SK-N-SH (cell line): ENCODE data around the gene IL2RA. TPM values are rescaled to one million over a fixed set of nuclear protein-coding genes. Genes with fewer than 3 reads are reported as not detected.

Experiments used
- CTCF ChIA-PET: fragments of 300-600, 350-600 bp; formaldehyde crosslinking; extraction: SDS; loops from one replicate; lab custom pipeline; 2021; lab: Yijun Ruan, JAX
- POLR2A ChIA-PET: fragments of 350-600 bp; sonication (Branson Sonifier 250); formaldehyde crosslinking; extraction: SDS; loops from one replicate; lab custom pipeline; 2020; ENCODE audit warnings: antibody characterized with exemption, inconsistent platforms; lab: Yijun Ruan, JAX
- DNase-seq: peaks from one replicate; pipeline ENCODE4 v3.0.0; 2012
- H2AFZ ChIP-seq: fragments of 200-600 bp; sonication (generic); 2 replicates; pipeline ENCODE4 v1.8.1; 2016; ENCODE audit warnings: antibody characterized with exemption, mild to moderate bottlenecking, low read depth
- H3F3A ChIP-seq: fragments of 200-600 bp; sonication (generic); replicated peaks from 2 replicates; pipeline ENCODE3; 2016; ENCODE audit warnings: antibody characterized with exemption, mild to moderate bottlenecking; ENCODE audit not compliant: insufficient read depth
- H3K27ac ChIP-seq, 2 experiments: fragments of 200-500 bp in 1 of 2; fragments of 200-600 bp in 1 of 2; sonication (Bioruptor generic) in 1 of 2; sonication (generic), shearing (Covaris generic) in 1 of 2; 2 replicates each; pipeline versions ENCODE4 v1.5.1 to v1.6.1; 2014 to 2016; ENCODE audit warnings: low read depth in 2 of 2, inconsistent platforms in 1 of 2, low read length in 1 of 2, mild to moderate bottlenecking in 1 of 2, mixed read lengths in 1 of 2
- H3K27me3 ChIP-seq: fragments of 200-600 bp; sonication (generic), shearing (Covaris generic); 2 replicates; pipeline ENCODE4 v1.6.1; 2016; ENCODE audit warnings: mixed run types; ENCODE audit not compliant: insufficient read depth
- H3K36me3 ChIP-seq, 2 experiments: fragments of 200-500 bp in 1 of 2; fragments of 200-600 bp in 1 of 2; sonication (Bioruptor generic) in 1 of 2; sonication (generic) in 1 of 2; replicated peaks in 1 of 2; 2 replicates each; pipeline versions ENCODE3 to v1.5.1; 2014 to 2016; ENCODE audit warnings: low read length in 1 of 2, mild to moderate bottlenecking in 1 of 2; ENCODE audit not compliant: insufficient read depth in 2 of 2, control insufficient read depth in 1 of 2
- H3K4me1 ChIP-seq, 2 experiments: fragments of 200-500 bp in 1 of 2; fragments of 200-600 bp in 1 of 2; sonication (Bioruptor generic) in 1 of 2; sonication (generic), shearing (Covaris generic) in 1 of 2; 2 replicates each; pipeline versions ENCODE4 v1.5.1 to v1.6.1; 2014 to 2016; ENCODE audit warnings: low read depth in 1 of 2, low read length in 1 of 2, mixed run types in 1 of 2; ENCODE audit not compliant: insufficient read depth in 2 of 2, control insufficient read depth in 1 of 2
- H3K4me2 ChIP-seq: fragments of 200-600 bp; sonication (generic), shearing (Covaris generic); 2 replicates; pipeline ENCODE4 v1.6.1; 2017; ENCODE audit warnings: mixed run types
- H3K4me3 ChIP-seq, 2 experiments: fragments of 200-500 bp in 1 of 2; fragments of 200-600 bp in 1 of 2; sonication (Bioruptor generic) in 1 of 2; sonication (generic), shearing (Covaris generic) in 1 of 2; 2 replicates each; pipeline versions ENCODE4 v1.5.1 to v1.8.1; 2014 to 2016; ENCODE audit warnings: low read depth in 2 of 2, inconsistent platforms in 1 of 2, low read length in 1 of 2, mild to moderate bottlenecking in 1 of 2, mixed read lengths in 1 of 2, moderate library complexity in 1 of 2
- H3K79me2 ChIP-seq: fragments of 200-600 bp; sonication (generic); 2 replicates; pipeline ENCODE4 v1.8.1; 2017; ENCODE audit warnings: mild to moderate bottlenecking; ENCODE audit not compliant: insufficient read depth
- H3K9ac ChIP-seq: fragments of 200-600 bp; sonication (generic); 2 replicates; pipeline ENCODE4 v1.6.1; 2017; ENCODE audit warnings: mixed run types
- H3K9me2 ChIP-seq: fragments of 200-600 bp; sonication (generic); 2 replicates; pipeline ENCODE4 v1.6.1; 2017; ENCODE audit warnings: mixed run types
- H3K9me3 ChIP-seq: fragments of 200-600 bp; sonication (generic); 2 replicates; pipeline ENCODE4 v1.6.1; 2017; ENCODE audit warnings: mixed run types, mild to moderate bottlenecking, moderate library complexity
- H4K20me1 ChIP-seq: fragments of 200-600 bp; sonication (generic); 2 replicates; pipeline ENCODE4 v1.6.1; 2017; ENCODE audit warnings: mild to moderate bottlenecking, mixed run types; ENCODE audit not compliant: insufficient read depth
- CHD2 ChIP-seq: fragments of 150-350 bp; IDR thresholded peaks from 2 replicates; pipeline ENCODE4 v1.6.1; 2018; ENCODE audit warnings: low read length; ENCODE audit not compliant: partially characterized antibody
- EP300 ChIP-seq, 2 experiments: IDR thresholded peaks; 2 replicates each; pipeline versions ENCODE4 v1.4.0 to v1.6.1; 2012; ENCODE audit warnings: borderline replicate concordance in 1 of 2, low read depth in 1 of 2, low read length in 1 of 2
- EZH2phosphoT487 ChIP-seq: fragments of 200-600 bp; sonication (generic); IDR thresholded peaks from 2 replicates; pipeline ENCODE4 v1.6.1; 2017; ENCODE audit warnings: low read depth, mixed run types, mild to moderate bottlenecking, antibody characterized with exemption, moderate library complexity, borderline replicate concordance
- FOXM1 ChIP-seq: IDR thresholded peaks from 2 replicates; pipeline ENCODE4 v1.4.0; 2012; ENCODE audit warnings: low read depth, mild to moderate bottlenecking
- GABPA ChIP-seq: IDR thresholded peaks from 2 replicates; pipeline ENCODE4 v1.4.0; 2012; ENCODE audit warnings: low read depth, mild to moderate bottlenecking
- GATA2 ChIP-seq: sonication (generic); formaldehyde crosslinking; IDR thresholded peaks from 2 replicates; pipeline ENCODE4 v1.5.0; 2020; ENCODE audit warnings: mild to moderate bottlenecking, missing genetic modification reagents
- JUND ChIP-seq: IDR thresholded peaks from 2 replicates; pipeline ENCODE4 v1.4.0; 2012
- MEF2A ChIP-seq: IDR thresholded peaks from 2 replicates; pipeline ENCODE4 v1.4.0; 2012; ENCODE audit warnings: low read depth, borderline replicate concordance
- MXI1 ChIP-seq: IDR thresholded peaks from 2 replicates; pipeline ENCODE4 v1.6.1; 2012; ENCODE audit warnings: mild to moderate bottlenecking, low read depth, low read length, improper control_type of control experiment
- NFIC ChIP-seq: IDR thresholded peaks from 2 replicates; pipeline ENCODE4 v1.4.0; 2012; ENCODE audit warnings: borderline replicate concordance
- RAD21 ChIP-seq: IDR thresholded peaks from 2 replicates; pipeline ENCODE4 v1.6.1; 2012; ENCODE audit warnings: mild to moderate bottlenecking, low read length
- RCOR1 ChIP-seq: fragments of 150-350 bp; IDR thresholded peaks from 2 replicates; pipeline ENCODE4 v1.6.1; 2017; ENCODE audit warnings: antibody characterized with exemption, low read length
- SMC3 ChIP-seq: IDR thresholded peaks from 2 replicates; pipeline ENCODE4 v1.6.1; 2012; ENCODE audit warnings: low read depth, low read length, improper control_type of control experiment
- TCF12 ChIP-seq: IDR thresholded peaks from 2 replicates; pipeline ENCODE4 v1.4.0; 2012
- WGBS: methylation state at CpG from one replicate; pipeline ENCODE4 v1.1.6; 2017; ENCODE audit warnings: low lambda C conversion rate; 5-methylcytosine and 5-hydroxymethylcytosine counted together
- polyA plus RNA-seq, 3 experiments: library from polyadenylated mRNA; depleted of rRNA; stranded (reverse); fragments of >200 nt; gene quantifications; 2 replicates each; pipeline ENCODE4 v1.2.3, GENCODE V29; 2012
- TF ChIP-seq, protein P1 (sequence below): IDR thresholded peaks from 2 replicates; pipeline ENCODE4; 2012
- TF ChIP-seq, protein P2 (sequence below): IDR thresholded peaks from 2 replicates; pipeline ENCODE4 v1.4.0; 2012; ENCODE audit warnings: low read depth, borderline replicate concordance
- TF ChIP-seq, protein P3 (sequence below): IDR thresholded peaks from 2 replicates; pipeline ENCODE4 v1.4.0; 2012; ENCODE audit warnings: low read depth, borderline replicate concordance

Gene IL2RA
- polyA plus RNA-seq, 1 of the 3 experiments (the other 2 are of a cell fraction): not detected

DNA sequence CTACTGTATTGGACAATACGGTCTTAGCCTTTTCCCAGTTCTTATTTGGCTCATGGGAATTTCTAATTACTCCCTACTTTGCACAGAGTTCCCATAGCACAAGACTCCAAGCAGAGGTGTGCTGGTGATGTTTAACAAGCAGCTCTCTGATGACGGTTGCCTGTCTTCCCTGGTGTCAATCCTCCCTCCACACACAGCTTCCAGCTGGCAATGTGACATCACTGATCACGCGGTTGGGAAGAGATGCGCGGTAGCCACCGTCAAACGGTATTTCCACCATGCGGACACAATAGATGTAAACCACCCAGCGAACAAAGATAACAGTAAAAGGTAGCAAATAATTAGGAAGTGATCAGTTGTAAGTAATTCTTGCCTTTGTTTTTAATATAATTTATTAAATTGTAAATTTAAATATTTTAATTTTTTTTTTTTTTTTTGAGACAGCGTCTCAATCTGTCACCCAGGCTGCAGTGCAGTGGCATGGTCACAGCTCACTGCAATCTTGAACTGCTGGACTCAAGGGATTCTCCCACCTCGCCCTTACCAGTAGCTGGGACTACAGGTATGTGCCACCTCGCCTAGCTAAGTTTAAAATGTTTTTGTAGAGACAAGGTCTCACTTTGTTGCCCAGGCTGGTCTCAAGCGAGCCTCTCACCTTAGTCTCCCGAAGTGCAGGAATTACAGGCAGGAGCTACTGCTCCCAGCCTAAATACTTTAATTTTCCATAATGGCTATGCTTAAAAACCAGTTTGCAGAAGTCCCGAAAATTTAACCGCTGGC is 48.6 kb downstream of the IL2RA start:
- Histone ChIP-seq H4K20me1 (no peaks in the 10 kb centered on the region), H3K4me2 (peak overlapping the region; percentile 40; the same call in 1 of the 2 replicates), H3K36me3 (no peaks in the 10 kb centered on the region), H3K9me3 (no peaks in the 10 kb centered on the region), H3K9me2 (no peaks in the 10 kb centered on the region), H3K4me1 (no peaks in the 10 kb centered on the region; a peak in 1 of 4 replicates), H3K27ac (no peak overlapping the region), H3F3A (no peaks in the 10 kb centered on the region), H3K9ac (no peak overlapping the region), H3K27me3 (no peaks in the 10 kb centered on the region; the same call in 1 of the 2 replicates), H2AFZ (peak overlapping the region; percentile 76; the same call in 1 of the 2 replicates), H3K4me3 (peak overlapping the region in 1 of 2 experiments; percentile 40; a peak in 1 of 4 replicates), H3K79me2 (no peaks in the 10 kb centered on the region)
- peak; percentile 36 for DNase-seq
- TF ChIP-seq GABPA (no peak), SMC3 (no peak), EP300 (IDR thresholded peaks at IDR 0.05; ENCODE audit: borderline replicate concordance in 1 of 2, low read depth in 1 of 2, low read length in 1 of 2) (no peak), RAD21 (no peak), GATA2 (CRISPR knock-in tag) (no peak), MEF2A (no peak), NFIC (no peak), RCOR1 (no peak), MXI1 (no peak), JUND (no peak), FOXM1 (no peak), CHD2 (no peak), TCF12 (no peak), EZH2phosphoT487 (no peak)
- TF ChIP-seq, protein P1, sequence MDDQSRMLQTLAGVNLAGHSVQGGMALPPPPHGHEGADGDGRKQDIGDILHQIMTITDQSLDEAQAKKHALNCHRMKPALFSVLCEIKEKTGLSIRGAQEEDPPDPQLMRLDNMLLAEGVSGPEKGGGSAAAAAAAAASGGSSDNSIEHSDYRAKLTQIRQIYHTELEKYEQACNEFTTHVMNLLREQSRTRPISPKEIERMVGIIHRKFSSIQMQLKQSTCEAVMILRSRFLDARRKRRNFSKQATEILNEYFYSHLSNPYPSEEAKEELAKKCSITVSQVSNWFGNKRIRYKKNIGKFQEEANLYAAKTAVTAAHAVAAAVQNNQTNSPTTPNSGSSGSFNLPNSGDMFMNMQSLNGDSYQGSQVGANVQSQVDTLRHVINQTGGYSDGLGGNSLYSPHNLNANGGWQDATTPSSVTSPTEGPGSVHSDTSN: no peak
- TF ChIP-seq, protein P2, sequence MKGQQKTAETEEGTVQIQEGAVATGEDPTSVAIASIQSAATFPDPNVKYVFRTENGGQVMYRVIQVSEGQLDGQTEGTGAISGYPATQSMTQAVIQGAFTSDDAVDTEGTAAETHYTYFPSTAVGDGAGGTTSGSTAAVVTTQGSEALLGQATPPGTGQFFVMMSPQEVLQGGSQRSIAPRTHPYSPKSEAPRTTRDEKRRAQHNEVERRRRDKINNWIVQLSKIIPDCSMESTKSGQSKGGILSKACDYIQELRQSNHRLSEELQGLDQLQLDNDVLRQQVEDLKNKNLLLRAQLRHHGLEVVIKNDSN: no peak
- TF ChIP-seq, protein P3, sequence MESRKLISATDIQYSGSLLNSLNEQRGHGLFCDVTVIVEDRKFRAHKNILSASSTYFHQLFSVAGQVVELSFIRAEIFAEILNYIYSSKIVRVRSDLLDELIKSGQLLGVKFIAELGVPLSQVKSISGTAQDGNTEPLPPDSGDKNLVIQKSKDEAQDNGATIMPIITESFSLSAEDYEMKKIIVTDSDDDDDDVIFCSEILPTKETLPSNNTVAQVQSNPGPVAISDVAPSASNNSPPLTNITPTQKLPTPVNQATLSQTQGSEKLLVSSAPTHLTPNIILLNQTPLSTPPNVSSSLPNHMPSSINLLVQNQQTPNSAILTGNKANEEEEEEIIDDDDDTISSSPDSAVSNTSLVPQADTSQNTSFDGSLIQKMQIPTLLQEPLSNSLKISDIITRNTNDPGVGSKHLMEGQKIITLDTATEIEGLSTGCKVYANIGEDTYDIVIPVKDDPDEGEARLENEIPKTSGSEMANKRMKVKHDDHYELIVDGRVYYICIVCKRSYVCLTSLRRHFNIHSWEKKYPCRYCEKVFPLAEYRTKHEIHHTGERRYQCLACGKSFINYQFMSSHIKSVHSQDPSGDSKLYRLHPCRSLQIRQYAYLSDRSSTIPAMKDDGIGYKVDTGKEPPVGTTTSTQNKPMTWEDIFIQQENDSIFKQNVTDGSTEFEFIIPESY: no peak
- POLR2A ChIA-PET: no interaction called here
- CTCF ChIA-PET: interaction anchor here (0.6 to 3.5 kb wide), 19 partner anchors 10 to 516 kb away, joined by 3 to 22 read pairs (median 4); no protein-coding TSS in a partner anchor
- WGBS: 26% methylated on average over 17 of the region's 17 CpGs
